ENCODE data around the gene COMT.

- no peak for TF ChIP-seq ZNF26 (tag by site-specific recombination; IDR thresholded peaks at IDR 0.05)
- TF ChIP-seq ZNF580 (tag by site-specific recombination; IDR thresholded peaks at IDR 0.05) = no peak
- no peak for TF ChIP-seq KLF16 (tag by site-specific recombination; IDR thresholded peaks at IDR 0.05)
- TF ChIP-seq CTCF (tag by site-specific recombination; IDR thresholded peaks at IDR 0.05) = no peak
- TF ChIP-seq ZNF211 (tag by site-specific recombination; IDR thresholded peaks at IDR 0.05; ENCODE audit: low read depth) = no peak
- no peak for TF ChIP-seq ZNF792 (tag by site-specific recombination; IDR thresholded peaks at IDR 0.05)
- TF ChIP-seq ZNF707 (tag by site-specific recombination; IDR thresholded peaks at IDR 0.05) = no peak
- no peak for TF ChIP-seq ELK4 (IDR thresholded peaks at IDR 0.05; ENCODE audit: borderline replicate concordance, low read depth, low read length)
- TF ChIP-seq ZNF394 (tag by site-specific recombination; IDR thresholded peaks at IDR 0.05; ENCODE audit: borderline replicate concordance) = no peak
- no peak for TF ChIP-seq ZNF148 (tag by site-specific recombination; IDR thresholded peaks at IDR 0.05; ENCODE audit: borderline replicate concordance)
- no peak for TF ChIP-seq ZNF350 (tag by site-specific recombination; IDR thresholded peaks at IDR 0.05)
- no peak for TF ChIP-seq ZBTB20 (tag by site-specific recombination; IDR thresholded peaks at IDR 0.05)
Observed at GRCh38 chr22:19960491-19961200, 19.1 kb downstream of the COMT start.
